Breast epithelium (tissue), 3 donors: ENCODE results near the gene CDKL2.

Experiments
- CTCF ChIP-seq, 3 donors: fragments of 450-650 bp; IDR thresholded peaks; one replicate each; pipeline ENCODE4 v1.5.1; 2016 to 2017; ENCODE audit warnings: antibody characterized with exemption in 3 of 3, mild to moderate bottlenecking in 3 of 3, moderate library complexity in 3 of 3
- POLR2A ChIP-seq: fragments of 450-650 bp; IDR thresholded peaks from one replicate; pipeline ENCODE4 v1.6.1; 2016; ENCODE audit warnings: antibody characterized with exemption, mild to moderate bottlenecking, moderate library complexity
- POLR2AphosphoS5 ChIP-seq, 3 donors: sonication (generic); formaldehyde crosslinking; IDR thresholded peaks; one replicate each; pipeline ENCODE4 v1.6.1; 2017; ENCODE audit warnings: antibody characterized with exemption in 3 of 3

GRCh38 chr4:75549019-75549418 is 81.3 kb downstream of the CDKL2 start:
- TF ChIP-seq POLR2AphosphoS5 (IDR thresholded peaks at IDR 0.05) (no peak), CTCF (IDR thresholded peaks at IDR 0.05) (no peak), POLR2A (no peak)
